ENCODE measurements around the gene WAC.

The WAC gene

DNA sequence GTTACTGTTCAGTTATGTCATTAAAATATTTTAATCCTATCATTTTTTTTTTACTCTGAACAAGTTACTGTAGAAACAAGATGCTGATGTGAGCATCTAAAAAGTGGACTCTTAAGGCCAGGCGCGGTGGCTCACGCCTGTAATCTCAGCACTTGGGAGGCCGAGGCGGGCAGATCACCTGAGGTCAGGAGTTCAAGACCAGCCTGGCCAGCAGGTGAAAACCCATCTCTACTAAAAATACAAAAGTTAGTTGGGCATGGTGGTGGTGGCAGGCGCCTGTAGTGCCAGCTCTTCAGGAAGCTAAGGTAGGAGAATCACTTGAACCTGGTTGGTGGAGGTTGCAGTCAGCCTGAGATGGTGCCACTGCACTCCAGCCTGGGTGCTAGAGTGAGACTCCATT, 2.9 kb downstream of the WAC start:
- TF ChIP-seq, protein P1, sequence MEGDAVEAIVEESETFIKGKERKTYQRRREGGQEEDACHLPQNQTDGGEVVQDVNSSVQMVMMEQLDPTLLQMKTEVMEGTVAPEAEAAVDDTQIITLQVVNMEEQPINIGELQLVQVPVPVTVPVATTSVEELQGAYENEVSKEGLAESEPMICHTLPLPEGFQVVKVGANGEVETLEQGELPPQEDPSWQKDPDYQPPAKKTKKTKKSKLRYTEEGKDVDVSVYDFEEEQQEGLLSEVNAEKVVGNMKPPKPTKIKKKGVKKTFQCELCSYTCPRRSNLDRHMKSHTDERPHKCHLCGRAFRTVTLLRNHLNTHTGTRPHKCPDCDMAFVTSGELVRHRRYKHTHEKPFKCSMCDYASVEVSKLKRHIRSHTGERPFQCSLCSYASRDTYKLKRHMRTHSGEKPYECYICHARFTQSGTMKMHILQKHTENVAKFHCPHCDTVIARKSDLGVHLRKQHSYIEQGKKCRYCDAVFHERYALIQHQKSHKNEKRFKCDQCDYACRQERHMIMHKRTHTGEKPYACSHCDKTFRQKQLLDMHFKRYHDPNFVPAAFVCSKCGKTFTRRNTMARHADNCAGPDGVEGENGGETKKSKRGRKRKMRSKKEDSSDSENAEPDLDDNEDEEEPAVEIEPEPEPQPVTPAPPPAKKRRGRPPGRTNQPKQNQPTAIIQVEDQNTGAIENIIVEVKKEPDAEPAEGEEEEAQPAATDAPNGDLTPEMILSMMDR (IDR thresholded peaks at IDR 0.05; ENCODE audit: low read depth, low read length, missing control alignments), result no peak
- peak overlapping the region; percentile 6 for H3K4me3 ChIP-seq (replicated peaks; ENCODE audit: low read depth, low read length)
- DNase-seq (ENCODE audit: extremely low read depth, low read depth), result no peak

DNA sequence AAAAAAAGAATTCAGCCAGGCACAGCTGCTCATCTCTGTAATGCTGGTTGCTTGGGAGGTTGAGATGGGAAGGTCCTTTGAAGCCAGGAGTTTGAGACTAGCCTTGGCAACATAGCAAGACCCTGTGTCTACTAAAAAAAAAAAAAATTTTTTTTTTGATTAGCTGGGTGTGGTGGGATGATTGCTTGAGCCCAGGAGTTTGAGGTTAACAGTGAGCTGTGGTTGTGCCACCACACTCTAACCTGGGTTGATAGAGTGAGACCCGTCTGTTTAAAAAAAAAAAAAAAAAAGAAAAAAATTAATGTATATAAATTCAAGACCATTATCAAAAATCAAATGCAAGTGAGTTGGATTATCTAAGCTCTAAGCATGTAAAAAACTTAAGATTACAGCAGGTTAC, 5.7 kb downstream of the WAC start:
- no peak for DNase-seq (ENCODE audit: extremely low read depth, low read depth)
- no peak overlapping the region for H3K4me3 ChIP-seq (replicated peaks; ENCODE audit: low read depth, low read length)
- TF ChIP-seq, protein P1 (IDR thresholded peaks at IDR 0.05; ENCODE audit: low read depth, low read length, missing control alignments), result no peak

DNA sequence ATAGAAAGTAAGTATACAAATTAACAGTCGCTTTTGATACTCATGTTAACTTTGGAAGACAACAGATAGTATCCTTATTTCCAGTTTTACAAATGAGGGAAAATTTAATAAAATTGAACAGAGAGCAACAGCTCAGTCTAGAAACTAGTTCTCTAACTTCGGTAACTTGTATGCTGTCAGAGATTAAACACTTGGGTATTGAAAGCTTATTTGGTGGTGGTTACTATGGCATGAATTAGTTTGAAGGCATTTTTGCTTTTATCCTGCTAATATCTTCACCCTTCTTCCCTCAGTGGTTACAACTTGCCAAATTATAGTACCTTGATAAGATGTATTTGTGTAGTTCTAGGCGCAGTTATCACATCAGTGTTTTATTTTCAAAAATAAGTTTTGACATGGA, 7.2 kb downstream of the WAC start:
- TF ChIP-seq, protein P1 (IDR thresholded peaks at IDR 0.05; ENCODE audit: low read depth, low read length, missing control alignments), result no peak

DNA sequence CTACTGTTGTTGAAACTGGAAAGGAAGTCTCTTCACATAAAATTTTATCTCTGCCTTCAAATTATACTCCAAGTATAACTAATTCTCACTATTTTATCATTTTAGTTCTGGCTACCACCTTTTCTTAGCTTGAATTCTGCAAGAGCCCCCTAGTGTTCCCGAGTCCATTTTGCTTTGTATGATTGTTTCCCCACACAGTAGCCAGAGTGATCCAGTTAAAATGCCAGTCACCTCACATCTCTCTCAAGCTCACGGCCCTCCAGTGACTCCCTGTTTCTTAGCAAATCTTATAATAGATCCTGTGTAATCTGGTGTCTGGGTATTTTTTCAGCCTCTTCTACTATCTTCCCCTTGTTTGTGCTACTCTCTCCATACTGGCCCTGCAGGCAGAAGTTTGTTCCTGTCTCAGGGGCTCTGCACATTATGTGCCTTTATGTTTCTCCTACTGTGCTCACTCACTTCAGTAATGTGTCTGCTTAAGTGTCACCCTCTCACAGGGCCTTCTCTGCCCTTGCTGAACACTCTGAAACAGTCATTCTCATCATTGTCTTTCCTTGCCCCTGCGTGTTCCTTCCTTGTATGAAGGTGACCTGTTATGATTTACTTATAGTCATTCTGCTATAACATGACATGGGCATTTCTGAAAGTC, 8.9 kb downstream of the WAC start:
- DNase-seq (ENCODE audit: extremely low read depth, low read depth), result no peak
- H3K4me3 ChIP-seq (replicated peaks; ENCODE audit: low read depth, low read length), result no peak overlapping the region
- TF ChIP-seq, protein P1 (IDR thresholded peaks at IDR 0.05; ENCODE audit: low read depth, low read length, missing control alignments), result peak; percentile 4

More for the DNA sequence above, 7.2 kb downstream of the WAC start:
- no peak for DNase-seq (ENCODE audit: extremely low read depth, low read depth)
- H3K4me3 ChIP-seq (replicated peaks; ENCODE audit: low read depth, low read length), result no peak overlapping the region

DNA sequence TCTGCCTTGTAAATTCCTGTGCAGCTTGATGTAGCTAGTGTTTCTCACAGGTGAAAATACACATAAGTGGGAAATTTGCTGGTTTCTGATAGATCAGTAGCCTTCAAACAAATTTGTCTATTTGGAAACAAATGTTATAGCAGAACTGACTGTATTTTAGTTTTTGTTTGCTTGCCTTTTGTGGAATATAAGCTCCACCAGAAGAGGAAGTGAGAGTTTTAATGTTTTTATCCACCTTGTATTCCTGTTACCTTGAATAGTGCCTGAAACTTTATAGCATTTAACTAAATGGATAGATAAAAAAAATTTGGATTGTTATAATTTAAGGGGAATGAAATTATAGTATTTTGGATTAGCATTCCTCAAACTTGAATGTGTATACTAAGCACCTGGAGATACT, 9.8 kb downstream of the WAC start:
- TF ChIP-seq, protein P1 (IDR thresholded peaks at IDR 0.05; ENCODE audit: low read depth, low read length, missing control alignments), result no peak
- H3K4me3 ChIP-seq (replicated peaks; ENCODE audit: low read depth, low read length), result no peak overlapping the region
- DNase-seq (ENCODE audit: extremely low read depth, low read depth), result no peak

DNA sequence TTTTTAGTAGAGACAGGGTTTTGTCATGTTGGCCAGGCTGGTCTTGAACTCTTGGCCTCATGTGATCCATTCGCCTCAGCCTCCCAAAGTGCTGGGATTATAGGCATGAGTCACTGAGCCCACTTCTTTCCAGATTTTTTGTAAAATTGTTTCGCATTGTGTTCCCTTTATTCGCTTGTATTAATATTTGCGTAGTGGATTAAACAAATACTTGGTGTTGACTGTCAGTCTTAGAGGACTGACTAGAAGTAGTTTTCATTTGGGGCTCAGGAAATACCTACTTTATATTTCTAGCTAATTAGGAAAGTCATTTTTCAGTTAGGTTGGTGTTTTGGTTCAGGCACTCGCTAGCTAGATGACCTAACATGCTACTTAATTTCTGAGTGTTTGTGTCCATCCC, 11.1 kb downstream of the WAC start:
- TF ChIP-seq, protein P1 (IDR thresholded peaks at IDR 0.05; ENCODE audit: low read depth, low read length, missing control alignments), result no peak
- DNase-seq (ENCODE audit: extremely low read depth, low read depth), result no peak
- no peak overlapping the region for H3K4me3 ChIP-seq (replicated peaks; ENCODE audit: low read depth, low read length)

Measured in HFF-Myc (cell line).